Cerebellar cortex (tissue), 1 donor: ENCODE results near the gene CHST3.

Experiments used
- DNase-seq: peaks from one replicate; pipeline ENCODE4 v3.0.0-alpha.2; 2015; ENCODE audit warnings: low spot score

Gene CHST3

DNA sequence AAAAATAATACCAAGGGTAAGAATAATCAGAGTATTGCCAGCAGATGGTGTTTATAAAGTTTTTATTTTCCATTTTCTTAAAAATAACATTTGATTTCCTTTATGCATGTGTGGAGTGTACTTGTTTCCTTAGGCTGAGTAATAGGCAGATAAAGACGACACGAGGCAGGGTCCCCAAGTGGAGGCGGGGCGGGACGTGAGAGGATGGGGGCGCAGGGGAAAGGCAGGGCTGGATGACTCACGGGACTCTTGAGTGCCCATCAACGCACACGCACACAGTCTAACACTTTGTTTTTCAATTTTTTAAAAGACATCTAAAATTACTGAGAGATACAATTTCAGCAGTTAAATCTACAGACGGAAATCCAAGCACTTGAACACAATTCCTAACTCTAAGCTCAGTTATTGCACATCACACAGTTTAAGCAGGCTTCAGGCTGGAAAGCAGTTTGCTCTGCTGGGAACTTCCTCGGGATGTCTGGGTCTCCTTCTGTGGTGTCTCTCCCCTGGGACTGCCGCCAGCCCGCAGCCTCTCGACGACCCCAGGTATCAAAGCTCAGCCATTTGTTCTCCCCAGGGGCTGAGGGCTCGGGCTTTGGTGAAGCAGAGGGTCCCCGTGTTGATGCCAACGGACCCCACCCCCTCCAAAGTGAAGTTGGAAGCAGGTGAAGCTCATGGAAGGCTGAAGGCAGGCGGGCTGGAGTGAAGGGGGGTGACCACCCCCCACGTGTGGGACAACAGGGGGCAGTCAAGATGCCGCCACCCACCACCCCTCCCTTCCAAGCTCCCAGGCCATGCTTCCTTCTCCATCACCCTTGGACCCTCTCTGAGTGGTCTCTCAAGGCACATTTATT is 95.0 kb downstream of the CHST3 start:
- no peak for DNase-seq

DNA sequence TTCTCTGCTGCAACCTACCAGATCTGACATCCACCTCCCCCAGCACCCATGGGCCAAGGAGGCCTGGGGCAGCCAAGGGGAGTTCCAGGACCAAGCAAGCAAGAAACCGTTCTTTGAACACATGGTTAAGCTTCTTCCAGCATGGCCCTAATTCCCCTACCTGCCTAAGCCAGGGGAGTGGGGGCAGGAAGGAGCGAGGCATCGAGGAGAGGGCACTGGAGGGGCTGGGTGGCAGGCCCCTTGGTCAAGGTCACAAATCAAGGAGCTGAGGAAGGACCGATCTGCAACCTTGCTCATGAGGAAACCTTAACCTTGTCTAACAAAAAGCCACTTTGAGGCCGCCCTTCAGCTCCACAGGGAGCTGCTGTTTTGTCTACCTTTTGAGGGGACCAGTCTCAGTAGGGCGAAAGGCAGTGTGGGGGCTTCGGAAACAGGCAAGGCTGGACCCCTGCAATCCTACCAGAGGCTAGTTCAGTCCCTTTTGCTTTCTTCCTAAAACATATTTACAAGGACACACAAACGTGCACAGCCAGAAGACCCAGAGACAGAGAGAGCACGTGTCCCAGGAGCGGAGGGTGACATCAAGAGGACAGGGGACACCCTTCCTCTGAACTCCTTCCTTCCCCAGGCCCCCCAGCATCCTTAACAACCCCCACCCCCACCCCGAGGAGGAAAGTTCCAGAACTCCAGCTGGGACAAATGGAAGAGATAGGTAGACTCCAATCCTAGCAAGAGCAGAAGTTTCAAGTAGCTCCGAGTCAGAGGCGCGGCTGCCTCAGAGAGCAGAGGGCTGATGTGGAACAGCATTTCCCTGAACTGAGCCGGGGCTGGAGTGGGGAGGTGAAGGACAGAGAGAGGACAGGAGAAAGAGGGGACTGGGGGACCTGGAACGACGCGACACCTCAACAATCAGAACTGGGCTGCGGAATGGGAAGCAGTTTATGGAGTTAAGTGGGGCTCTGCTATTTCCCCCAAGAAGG is 95.9 kb downstream of the CHST3 start:
- DNase-seq: no peak

DNA sequence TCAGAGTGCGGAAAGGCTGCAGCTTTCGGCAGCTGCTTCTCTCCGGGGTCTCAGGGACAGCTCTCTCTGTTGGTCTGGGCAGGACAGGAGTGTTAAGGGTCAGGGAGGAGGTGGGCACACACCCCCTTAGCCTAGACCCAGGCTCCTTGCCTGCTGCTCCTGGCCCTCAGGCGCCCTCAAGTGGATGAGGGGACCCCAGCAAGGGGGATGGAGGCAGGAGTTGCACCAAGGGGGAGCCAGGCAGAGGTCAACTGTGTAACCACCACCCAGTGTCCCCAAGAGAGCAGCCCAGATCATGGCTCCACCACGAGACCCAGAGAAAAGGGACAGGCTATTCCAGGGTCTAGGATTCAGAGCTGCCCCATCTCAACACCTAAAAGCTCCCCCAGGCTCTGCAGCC is 97.3 kb downstream of the CHST3 start:
- no peak for DNase-seq

DNA sequence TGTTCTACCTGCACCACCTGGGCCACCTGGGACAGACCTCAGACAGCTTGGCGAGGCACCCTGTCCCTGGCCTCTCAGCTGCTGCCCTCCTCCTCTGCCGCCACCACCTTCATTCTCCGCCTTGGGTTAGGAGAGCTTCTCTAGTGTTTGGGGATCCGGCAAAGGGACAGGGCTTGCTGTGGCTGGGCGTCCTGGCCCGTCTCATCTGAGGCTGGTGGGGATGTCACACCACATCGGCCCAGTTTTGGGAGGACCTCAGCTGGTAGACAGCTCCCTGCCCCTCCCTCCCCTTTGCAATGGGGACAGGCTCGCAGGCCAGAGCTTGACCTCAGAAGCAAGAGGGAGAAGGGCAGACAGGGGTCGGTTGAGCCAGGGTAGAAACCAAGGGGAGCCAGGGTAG is 97.7 kb downstream of the CHST3 start:
- DNase-seq: no peak

DNA sequence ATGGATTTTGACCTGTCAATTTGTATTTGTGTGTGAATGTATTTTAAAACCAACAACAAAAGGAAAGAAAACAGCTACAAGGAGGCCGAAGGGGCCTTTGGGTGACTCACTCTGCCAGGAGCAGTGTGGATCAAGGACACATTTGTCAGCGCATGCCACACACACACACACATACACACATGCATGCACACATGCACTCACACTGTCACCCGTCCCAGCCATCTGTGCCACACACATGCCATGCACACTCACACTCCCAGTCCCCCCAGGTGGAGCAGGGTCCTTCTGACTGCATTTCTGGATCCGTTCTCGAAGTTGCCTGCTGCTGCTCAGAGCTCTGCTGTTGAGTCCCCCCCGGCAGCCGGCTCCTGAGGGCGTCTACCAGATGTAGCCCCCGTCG is 98.2 kb downstream of the CHST3 start:
- no peak for DNase-seq
